ENCODE results near the gene TBCD.
"Not testable (repeated sequence)": the region's sequence is repeated elsewhere in the genome, so short reads cannot be mapped to it uniquely, and the experiment has no call there.

Gene TBCD

GRCh38 chr17:82780195-82780594 lies 28.3 kb downstream of the TBCD start:
- DNase-seq (ENCODE audit: low read depth in 2 of 2), result no peak
- TF ChIP-seq CTCF (IDR thresholded peaks at IDR 0.05; ENCODE audit: low read depth, low read length), result no peak
- no peak overlapping the region for H3K4me3 ChIP-seq (replicated peaks in 1 of 2; ENCODE audit: low read depth in 2 of 2, low read length in 2 of 2)

- no peak for DNase-seq (ENCODE audit: low read depth in 2 of 2)
- no peak overlapping the region for H3K4me3 ChIP-seq (replicated peaks in 1 of 2; ENCODE audit: low read depth in 2 of 2, low read length in 2 of 2)
- TF ChIP-seq CTCF (IDR thresholded peaks at IDR 0.05; ENCODE audit: low read depth, low read length), result no peak
These were observed 29.4 kb downstream of the TBCD start for GRCh38 chr17:82780971-82781893.

- no peak overlapping the region for H3K4me3 ChIP-seq (replicated peaks in 1 of 2; ENCODE audit: low read depth in 2 of 2, low read length in 2 of 2)
- DNase-seq (ENCODE audit: low read depth in 2 of 2), result peak; percentile 78 to 81
- peak; percentile 99 for TF ChIP-seq CTCF (IDR thresholded peaks at IDR 0.05; ENCODE audit: low read depth, low read length)
These were observed 30.0 kb downstream of the TBCD start for GRCh38 chr17:82781894-82782274.

- TF ChIP-seq CTCF (IDR thresholded peaks at IDR 0.05; ENCODE audit: low read depth, low read length), result no peak
- H3K4me3 ChIP-seq (replicated peaks in 1 of 2; ENCODE audit: low read depth in 2 of 2, low read length in 2 of 2), result no peak overlapping the region
- DNase-seq (ENCODE audit: low read depth in 2 of 2), result no peak
These were observed 30.9 kb downstream of the TBCD start for GRCh38 chr17:82782657-82783207.

- no peak for DNase-seq (ENCODE audit: low read depth in 2 of 2)
- no peak overlapping the region for H3K4me3 ChIP-seq (replicated peaks in 1 of 2; ENCODE audit: low read depth in 2 of 2, low read length in 2 of 2)
- no peak for TF ChIP-seq CTCF (IDR thresholded peaks at IDR 0.05; ENCODE audit: low read depth, low read length)
These were observed 31.6 kb downstream of the TBCD start for GRCh38 chr17:82783498-82783897.

GRCh38 chr17:82785581-82785980 lies 33.7 kb downstream of the TBCD start:
- not testable (repeated sequence) for H3K4me3 ChIP-seq (replicated peaks in 1 of 2; ENCODE audit: low read depth in 2 of 2, low read length in 2 of 2); DNase-seq (ENCODE audit: low read depth in 2 of 2)

GRCh38 chr17:82786427-82786826 lies 34.6 kb downstream of the TBCD start:
- no peak for DNase-seq (ENCODE audit: low read depth in 2 of 2)
- no peak for TF ChIP-seq CTCF (IDR thresholded peaks at IDR 0.05; ENCODE audit: low read depth, low read length)
- H3K4me3 ChIP-seq (replicated peaks in 1 of 2; ENCODE audit: low read depth in 2 of 2, low read length in 2 of 2), result no peak overlapping the region

Measured in cardiac fibroblast (primary cell).